A549 (cell line): ENCODE data around the gene RNF186.

Experiments used
- CBX8 ChIP-seq: fragments of 200-600 bp; sonication (generic); IDR thresholded peaks from 2 replicates; pipeline ENCODE4 v1.6.1; 2016
- FOSL2 ChIP-seq, 2 experiments: fragments of 450-650 bp in 1 of 2; fragments of >200 bp in 1 of 2; sonication (Bioruptor Twin) in 1 of 2; formaldehyde crosslinking; IDR thresholded peaks; 2 replicates each; pipeline versions ENCODE4 v1.5.0 to v1.6.1; 2016 to 2020; ENCODE audit warnings: mild to moderate bottlenecking in 1 of 2, moderate library complexity in 1 of 2
- HDAC2 ChIP-seq: fragments of 200-600 bp; sonication (generic); IDR thresholded peaks from 2 replicates; pipeline ENCODE4 v1.6.1; 2016
- NFE2L2 ChIP-seq: fragments of 150-350 bp; conservative IDR thresholded peaks from 2 replicates; pipeline ENCODE4 v1.6.1; 2014; ENCODE audit warnings: low read length
- POLR2A ChIP-seq: IDR thresholded peaks from 2 replicates; pipeline ENCODE4 v1.6.1; 2012; ENCODE audit warnings: mild to moderate bottlenecking, low read length
- RAD21 ChIP-seq, 2 experiments: fragments of >200 bp in 1 of 2; sonication (Bioruptor Twin) in 1 of 2; formaldehyde crosslinking in 1 of 2; IDR thresholded peaks in 1 of 2; conservative IDR thresholded peaks in 1 of 2; 2 replicates in 1 of 2; 3 replicates in 1 of 2; pipeline ENCODE4 v1.6.1; 2012 to 2018; ENCODE audit warnings: inconsistent platforms in 1 of 2
- TP53 ChIP-seq: fragments of 250-450 bp; sonication (Bioruptor Pico); IDR thresholded peaks from 2 replicates; pipeline ENCODE4 v1.5.0; 2021; ENCODE audit warnings: mild to moderate bottlenecking, moderate library complexity
- ZFP36 ChIP-seq: fragments of 450-650 bp; IDR thresholded peaks from 2 replicates; pipeline ENCODE4 v1.6.1; 2014; ENCODE audit warnings: borderline replicate concordance; ENCODE audit not compliant: partially characterized antibody
- TF ChIP-seq, protein P1 (sequence below): fragments of >200 bp; sonication (Bioruptor Twin); formaldehyde crosslinking; IDR thresholded peaks from 3 replicates; pipeline ENCODE4 v1.5.1; 2016

DNA sequence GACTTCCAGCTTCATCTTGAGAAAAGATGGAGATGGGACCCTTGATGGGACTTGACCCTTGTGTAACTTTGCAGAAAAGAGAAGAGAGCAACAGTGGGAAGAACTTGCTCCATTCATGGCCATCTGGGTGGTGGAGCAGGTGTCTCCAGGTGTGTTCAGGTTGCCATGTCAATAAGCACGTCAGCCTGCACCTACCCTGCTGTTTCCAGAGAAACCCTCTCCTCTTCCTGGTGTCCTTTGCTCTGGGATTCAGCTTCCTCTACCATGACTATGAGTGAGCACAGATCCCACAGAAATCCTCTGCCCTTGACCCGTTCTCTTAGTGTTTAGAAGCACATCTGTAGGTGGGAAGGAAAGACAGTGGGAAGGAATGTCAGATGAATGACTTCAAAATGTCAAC lies 45.3 kb upstream of the RNF186 start:
- TF ChIP-seq RAD21 (conservative IDR thresholded peaks at IDR 0.05 in 1 of 2, IDR thresholded peaks at IDR 0.05 in 1 of 2) (no peak), CBX8 (no peak), NFE2L2 (no peak), POLR2A (no peak), ZFP36 (no peak), FOSL2 (IDR thresholded peaks at IDR 0.05) (no peak), FOSL2 (CRISPR knock-in tag; IDR thresholded peaks at IDR 0.05) (no peak), TP53 (CRISPR knock-in tag) (no peak), HDAC2 (no peak)
- TF ChIP-seq, protein P1, sequence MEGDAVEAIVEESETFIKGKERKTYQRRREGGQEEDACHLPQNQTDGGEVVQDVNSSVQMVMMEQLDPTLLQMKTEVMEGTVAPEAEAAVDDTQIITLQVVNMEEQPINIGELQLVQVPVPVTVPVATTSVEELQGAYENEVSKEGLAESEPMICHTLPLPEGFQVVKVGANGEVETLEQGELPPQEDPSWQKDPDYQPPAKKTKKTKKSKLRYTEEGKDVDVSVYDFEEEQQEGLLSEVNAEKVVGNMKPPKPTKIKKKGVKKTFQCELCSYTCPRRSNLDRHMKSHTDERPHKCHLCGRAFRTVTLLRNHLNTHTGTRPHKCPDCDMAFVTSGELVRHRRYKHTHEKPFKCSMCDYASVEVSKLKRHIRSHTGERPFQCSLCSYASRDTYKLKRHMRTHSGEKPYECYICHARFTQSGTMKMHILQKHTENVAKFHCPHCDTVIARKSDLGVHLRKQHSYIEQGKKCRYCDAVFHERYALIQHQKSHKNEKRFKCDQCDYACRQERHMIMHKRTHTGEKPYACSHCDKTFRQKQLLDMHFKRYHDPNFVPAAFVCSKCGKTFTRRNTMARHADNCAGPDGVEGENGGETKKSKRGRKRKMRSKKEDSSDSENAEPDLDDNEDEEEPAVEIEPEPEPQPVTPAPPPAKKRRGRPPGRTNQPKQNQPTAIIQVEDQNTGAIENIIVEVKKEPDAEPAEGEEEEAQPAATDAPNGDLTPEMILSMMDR = no peak
